G401.6 (cell line): ENCODE data around the gene PLEKHJ1.
"Not testable (repeated sequence)": the region's sequence is repeated elsewhere in the genome, so short reads cannot be mapped to it uniquely, and the experiment has no call there.

Source experiments
- FAIRE-seq: peaks from 2 replicates; lab custom pipeline; 2012; peaks lifted over from hg19 to GRCh38; lab: Jason Lieb, UNC

PLEKHJ1 gene

DNA sequence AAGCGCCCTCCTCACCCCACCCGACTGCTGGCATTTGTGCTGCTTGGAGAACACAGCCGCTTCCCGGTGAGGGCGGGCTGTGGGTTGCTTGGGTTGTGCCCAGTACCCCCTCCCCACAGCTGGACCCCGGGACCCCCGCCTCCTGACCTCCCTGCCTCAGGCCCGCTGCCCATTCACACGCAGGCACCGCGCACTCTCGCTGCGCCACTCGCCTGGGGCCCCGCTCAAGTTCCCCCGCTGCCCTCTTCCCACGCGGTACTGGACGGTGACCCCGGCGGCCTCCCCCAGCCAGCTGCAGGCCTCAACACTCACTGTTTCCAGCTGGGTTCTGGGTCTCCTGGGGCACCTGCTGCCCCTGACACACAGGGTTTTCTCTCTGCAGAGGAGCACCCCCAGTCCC, 16.4 kb downstream of the PLEKHJ1 start:
- no peak for FAIRE-seq

DNA sequence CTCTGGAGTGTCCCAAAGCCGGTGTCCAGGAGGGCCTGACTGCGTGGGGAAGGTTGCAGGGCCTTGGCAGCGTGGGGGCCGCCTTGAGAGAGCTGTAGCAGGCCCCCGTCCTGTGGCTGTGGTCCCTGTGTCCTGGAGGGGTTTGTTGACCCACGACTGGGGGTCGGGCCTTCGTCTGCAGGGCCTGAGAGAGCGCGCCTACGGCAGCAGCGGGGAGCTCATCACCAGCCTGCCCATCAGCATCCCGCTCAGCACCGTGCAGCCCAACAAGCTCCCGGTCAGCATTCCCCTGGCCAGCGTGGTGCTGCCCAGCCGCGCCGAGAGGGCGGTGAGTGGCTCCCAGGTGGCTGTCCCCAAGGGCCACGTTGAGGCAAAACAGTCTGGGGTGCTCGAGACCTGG, 18.5 kb downstream of the PLEKHJ1 start:
- FAIRE-seq = no peak

DNA sequence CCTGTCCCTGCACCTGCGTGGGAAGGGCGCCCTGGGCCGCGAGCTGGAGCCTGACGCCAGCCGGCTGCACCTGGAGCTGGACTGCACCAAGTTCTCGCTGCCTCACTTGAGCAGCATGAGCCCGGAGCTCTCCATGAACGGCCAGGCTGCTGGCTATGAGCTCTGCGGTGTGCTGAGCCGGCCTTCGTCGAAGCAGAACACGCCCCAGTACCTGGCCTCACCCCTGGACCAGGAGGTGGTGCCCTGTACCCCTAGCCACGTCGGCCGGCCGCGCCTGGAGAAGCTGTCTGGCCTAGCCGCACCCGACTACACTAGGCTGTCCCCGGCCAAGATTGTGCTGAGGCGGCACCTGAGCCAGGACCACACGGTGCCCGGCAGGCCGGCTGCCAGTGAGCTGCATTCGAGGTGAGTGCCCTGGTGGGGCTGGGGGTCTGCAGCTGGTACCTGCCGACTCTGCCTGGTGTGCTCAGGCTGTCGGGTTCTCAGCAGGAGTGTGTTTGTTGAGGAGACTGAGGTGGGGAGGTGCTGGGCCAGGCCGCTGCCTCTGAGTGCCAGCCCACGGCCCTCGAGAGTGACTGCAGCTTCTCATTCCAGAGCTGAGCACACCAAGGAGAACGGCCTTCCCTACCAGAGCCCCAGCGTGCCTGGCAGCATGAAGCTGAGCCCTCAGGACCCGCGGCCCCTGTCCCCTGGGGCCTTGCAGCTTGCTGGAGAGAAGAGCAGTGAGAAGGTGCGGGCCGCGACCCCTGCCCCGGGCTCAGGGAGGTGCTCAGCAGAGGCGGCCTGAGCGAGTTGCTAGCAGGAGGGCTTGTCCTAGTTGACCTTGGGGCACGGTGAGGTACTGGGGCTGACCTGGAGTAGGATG, 19.5 kb downstream of the PLEKHJ1 start:
- FAIRE-seq = no peak

DNA sequence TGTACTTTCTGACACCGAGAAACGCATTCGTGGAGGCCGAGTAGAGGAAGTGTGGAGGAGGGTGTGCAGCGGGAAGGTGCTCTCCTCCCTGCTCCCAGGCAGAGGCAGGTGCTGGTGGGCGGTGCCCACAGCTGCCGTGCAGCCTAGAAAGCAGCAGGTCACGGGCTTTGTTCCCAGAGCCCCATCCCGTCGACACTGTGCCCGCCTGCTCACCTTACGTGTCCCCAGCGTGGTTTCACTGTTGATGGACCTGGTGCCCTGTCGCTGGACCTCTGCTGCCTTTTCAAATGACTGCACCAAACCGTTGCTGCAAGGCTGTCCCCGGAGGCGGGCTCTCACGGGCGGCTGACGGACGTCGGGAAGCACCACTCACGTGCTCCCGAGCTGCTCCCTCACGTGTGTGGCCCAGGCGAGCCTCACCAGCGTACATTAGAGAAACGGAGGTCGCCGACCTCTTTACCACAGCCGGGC, 20.8 kb downstream of the PLEKHJ1 start:
- no peak for FAIRE-seq

DNA sequence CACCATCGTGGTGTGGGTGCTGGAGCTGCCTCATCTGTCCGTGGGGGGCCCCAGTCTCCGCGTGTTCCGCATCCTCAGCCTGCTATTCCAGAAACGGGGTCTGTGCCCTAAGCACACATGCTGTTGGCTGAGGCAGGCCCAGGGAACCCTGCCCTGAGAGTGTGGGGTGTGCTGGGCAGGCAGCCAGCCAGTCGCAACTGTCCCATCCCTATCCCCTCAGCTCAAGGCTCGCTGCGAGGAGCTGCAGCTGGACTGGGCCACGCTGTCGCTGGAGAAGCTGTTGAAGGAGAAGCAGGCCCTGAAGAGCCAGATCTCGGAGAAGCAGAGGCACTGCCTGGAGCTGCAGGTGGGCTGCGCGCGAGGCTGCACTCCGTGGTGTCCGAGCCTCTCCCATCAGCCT, 21.9 kb downstream of the PLEKHJ1 start:
- FAIRE-seq = no peak

DNA sequence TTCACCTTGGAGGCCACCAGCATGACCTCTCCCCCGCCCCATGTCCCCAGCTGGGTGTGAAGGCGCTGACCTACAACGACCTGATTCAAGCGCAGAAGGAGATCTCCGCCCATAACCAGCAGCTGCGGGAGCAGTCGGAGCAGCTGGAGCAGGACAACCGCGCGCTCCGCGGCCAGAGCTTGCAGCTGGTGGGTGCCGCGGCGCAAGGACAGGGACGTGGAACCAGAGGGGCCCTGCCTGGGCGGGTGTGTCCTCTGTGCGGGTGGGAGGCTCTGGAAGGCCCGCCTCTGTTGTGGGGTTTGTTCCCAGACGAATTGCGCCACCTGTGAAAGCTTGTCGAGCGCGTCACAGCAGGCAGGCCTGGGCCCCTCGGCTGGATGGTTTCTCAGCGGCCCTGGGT, 22.3 kb downstream of the PLEKHJ1 start:
- no peak for FAIRE-seq

DNA sequence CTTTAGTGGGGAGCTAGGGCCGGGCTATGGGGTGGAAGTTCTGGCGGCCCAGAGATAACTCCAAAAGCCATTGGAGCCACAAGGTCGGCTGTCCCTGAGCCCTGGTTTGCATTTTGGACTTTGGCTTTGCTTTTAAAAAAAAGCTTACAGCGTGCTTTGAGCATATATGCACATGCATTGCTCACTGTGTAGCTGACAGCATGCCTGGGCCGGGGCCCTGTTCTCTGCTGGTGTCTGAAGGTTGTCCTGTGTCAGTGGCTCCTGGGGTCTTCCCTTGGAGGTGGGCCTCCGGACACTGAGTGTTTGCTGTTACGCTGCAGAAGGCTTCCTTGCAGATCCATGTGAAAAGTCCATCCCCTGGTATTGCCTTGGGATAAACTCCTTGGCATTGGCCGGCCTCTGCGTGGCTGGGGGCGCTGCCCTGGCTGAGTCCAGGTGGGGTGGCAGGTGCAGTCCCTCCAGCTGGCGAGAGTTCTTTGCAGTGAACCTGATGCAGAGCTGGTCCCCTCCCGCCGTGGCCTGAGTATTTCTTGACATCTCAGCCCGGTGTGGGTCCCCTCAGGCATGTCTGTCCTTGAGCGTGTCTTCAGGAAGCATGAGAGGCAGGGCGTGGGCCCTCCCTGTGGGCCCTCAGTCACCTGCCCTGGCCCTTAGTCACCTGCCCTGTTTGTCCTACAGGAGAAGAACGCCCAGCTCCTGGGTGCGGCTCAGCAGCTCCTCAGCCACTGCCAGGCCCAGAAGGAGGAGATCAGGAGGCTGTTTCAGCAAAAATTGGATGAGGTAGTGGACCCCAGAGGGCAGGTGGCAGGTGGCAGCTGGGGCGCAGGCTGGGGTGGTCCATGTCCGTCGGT, 23.0 kb downstream of the PLEKHJ1 start:
- FAIRE-seq = no peak

DNA sequence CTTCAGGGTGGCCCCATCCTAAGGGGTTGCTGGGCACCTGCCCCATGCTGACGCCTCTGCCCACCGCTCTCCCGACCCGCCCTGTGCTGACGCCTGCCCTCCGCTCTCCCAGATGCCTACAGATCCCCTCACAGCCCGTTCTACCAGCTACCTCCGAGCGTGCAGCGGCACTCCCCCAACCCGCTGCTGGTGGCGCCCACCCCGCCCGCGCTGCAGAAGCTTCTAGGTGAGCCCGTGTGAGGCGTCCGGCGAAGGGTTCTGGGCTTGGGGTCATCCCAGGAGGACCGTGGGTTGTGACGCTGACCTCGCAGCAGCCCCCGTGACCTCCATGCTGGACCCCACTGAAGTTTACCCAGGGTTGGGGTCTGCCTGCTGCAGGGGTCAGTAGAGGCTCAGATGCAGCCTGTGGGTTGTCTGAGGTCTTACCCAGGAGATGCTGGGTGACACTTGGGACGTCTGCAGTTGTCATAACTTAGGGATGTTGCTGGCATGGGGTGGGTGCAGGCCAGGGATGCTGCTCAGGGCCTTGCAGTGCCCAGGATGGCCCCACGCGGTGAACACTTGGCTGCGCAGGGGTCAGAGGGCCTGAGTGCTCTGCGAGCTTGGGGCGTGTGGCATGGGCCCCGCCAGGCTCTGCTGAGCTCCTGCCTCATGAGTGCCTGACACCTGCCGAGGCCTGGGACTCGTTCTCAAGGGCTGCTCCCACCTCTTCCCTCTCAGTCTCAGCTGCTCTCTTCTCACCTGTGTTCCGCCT, 25.0 kb downstream of the PLEKHJ1 start:
- no peak for FAIRE-seq

DNA sequence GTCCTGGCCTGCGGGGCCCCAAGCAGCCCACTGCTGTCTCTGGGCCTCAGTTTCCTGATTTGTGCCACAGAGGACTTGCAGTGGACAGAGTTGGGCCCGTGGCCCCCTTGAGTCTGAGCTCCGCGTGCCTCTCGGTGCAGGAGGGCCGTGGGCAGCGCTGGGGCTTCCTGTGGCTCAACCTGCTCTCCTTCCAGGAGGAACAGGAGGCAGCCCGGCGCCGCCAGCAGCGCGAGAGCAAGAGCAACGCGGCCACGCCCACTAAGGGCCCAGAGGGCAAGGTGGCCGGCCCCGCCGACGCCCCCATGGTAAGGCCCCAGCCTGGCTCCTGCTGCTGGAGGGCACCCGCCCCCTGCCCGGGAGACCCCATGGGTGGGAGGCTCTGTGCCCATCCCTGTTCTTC, 25.9 kb downstream of the PLEKHJ1 start:
- FAIRE-seq = no peak

DNA sequence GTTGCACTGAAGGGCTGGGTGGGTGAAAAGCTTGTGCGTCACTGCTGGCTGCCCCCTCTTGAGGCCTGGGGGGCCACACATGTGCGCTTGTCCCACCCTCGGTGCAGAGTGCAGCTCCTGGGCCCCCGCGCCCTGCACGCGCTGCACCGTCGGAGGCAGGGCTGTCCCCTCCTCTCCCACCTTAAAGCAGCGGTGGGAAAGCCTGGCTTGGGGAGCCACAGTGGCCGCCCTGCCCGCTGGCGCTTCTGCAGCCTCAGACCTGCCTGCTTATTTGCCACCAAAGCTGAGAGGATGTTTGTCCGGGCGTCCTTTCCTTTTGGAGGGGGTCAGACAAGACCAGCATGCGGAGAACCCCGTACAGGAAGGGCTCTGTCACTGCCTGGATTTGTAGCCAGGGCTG, 26.7 kb downstream of the PLEKHJ1 start:
- no peak for FAIRE-seq

DNA sequence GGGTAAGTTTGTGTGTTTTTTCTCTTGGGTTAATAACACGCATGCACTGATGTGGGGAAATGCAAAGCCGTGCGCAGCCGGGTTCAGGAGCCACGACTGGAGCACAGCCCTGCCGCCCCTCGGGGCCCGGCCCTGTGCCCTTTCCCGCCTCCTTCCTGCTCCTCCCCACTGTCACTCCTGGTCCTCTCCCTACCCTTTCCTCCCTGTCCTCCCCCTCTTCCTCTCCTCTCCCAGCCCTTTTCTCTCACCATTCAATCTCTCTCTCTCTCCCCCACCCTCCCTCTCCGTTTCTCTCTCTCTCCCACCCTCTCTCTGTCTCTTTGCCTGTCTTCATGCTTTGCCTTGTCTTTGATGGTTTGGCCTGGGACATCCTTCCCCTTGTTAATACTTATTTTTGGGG, 27.2 kb downstream of the PLEKHJ1 start:
- FAIRE-seq = no peak

DNA sequence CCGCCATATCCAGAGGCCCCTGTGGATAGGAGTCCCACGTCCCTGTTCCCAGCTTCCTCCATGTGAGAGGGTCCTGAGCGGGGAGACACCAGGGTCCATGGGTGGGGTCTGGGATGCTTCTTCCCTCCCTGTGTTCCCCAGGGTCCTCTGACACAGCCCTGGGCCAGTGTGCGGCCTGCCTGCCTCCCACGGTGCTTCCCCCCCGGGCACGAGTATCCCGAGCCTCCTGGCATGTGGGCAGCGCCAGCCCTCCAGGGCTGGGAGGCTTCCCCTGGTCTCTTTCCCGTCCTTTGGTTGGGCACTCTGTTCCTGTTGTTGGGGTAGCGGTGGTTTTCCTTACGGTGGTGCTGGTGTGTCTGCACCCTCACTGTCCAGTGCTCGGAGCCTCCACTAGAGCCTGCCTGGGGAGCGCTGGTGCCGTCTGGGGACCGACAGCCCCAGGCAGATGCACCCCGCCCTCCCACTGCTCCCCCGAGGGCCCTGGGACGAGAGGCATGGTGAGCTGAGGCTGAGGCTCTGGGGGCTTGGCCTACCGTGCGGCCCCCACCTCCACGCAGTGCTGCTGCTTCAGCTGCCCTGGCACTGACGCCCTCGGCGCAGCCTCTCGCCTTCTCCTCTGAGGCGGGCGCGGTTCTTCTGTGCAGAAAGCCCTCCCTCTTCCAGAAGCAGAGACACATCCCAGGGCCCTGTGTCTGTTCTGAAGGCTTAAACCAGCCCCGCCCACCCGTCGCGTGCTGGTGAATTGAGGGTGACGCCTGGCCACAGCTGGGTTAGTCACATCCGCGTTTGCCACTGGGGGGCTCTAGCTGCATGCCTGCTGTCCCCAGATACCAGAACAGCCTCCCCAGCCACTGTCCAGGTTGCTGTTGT, 27.9 kb downstream of the PLEKHJ1 start:
- FAIRE-seq = no peak

DNA sequence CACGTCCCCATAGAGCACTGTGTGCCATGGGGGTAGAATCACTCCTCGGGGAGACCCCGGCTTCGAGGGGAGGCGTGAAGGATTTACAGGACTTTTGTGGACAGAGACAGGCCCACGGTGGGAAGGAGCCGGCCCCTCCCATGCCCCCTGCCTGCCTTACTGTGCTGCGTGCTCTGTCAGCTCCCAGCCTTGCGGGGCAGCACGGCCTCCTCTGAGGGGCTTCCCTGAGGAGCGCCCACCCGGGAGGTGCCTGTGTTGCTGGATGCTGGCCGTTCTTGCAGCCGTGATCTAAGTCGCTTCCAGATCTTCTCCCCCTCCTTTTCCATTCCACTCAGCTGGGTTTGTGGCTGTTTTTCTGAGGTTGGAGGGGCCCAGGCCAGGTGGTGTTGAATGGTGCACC, 29.1 kb downstream of the PLEKHJ1 start:
- FAIRE-seq = no peak

DNA sequence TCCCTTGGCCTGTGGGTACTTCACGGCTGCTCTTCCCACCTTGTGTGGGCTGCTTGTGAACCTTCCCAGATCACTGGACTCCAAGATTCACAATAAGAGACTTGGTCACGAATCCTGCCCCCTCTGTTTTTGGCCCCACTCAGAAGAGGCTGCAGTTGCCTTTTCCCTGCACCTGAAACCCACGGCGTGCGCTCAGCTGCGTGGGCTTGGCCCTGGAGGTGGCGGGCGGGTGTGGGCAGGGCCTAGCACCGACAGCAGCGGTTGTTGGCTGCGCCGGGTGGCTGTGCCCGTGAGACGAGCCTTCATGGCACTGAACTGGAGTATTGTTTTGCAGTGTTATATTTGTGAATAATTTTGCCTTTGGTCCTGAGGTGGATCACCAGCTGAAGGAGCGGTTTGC, 33.8 kb downstream of the PLEKHJ1 start:
- FAIRE-seq = no peak

DNA sequence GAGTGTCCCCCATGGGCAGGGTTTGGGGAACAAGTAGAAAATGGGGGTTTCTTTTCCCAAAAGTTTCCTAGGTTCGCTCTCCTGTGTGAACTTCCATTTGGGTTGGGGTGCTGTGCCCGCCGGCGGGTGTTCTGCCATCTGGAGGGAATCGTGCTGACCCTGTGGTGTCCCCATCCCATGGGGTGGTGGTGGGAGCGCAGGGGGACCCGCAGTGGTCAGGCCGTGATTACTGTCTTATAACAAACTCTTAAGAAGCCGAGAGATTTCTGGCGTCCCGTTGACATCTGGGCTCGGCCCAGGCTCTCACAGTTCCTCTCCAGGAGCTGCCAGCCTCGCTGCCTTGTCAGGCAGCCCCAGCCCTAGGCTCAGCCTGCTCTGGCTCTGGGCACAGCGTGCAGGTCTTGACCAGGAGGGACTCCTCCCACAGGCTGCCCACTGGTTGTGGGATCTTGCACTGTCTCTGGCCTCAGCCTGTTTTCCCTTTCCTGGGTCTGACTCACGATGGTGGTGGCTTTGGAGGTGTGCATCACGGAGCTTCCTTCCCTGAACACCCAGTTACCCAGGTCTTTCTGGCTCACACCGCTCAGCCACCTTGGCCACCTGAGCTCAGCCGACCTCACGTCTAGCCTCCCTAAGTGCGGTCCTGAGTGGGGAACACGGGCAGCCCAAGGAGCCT, 34.5 kb downstream of the PLEKHJ1 start:
- FAIRE-seq = no peak

DNA sequence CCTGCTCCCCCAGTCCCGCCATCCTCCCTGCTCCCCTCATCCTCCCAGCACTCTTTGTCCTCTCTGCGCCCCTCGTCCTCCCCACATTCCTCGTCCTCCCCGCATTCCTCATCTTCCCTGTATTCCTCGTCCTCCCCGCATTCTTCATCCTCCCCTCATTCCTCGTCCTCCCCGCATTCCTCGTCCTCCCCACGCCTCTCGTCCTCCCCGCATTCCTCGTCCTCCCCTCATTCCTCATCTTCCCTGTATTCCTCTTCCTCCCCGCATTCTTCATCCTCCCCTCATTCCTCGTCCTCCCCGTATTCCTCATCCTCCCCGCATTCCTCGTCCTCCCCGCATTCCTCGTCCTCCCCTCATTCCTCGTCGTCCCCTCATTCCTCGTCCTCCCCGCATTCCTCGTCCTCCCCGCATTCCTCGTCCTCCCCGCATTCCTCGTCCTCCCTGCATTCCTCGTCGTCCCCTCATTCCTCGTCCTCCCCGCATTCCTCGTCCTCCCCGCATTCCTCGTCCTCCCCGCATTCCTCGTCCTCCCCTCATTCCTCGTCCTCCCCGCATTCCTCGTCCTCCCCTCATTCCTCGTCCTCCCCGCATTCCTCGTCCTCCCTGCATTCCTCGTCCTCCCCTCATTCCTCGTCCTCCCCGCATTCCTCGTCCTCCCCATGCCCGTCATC, 35.4 kb downstream of the PLEKHJ1 start:
- not testable (repeated sequence) for FAIRE-seq

DNA sequence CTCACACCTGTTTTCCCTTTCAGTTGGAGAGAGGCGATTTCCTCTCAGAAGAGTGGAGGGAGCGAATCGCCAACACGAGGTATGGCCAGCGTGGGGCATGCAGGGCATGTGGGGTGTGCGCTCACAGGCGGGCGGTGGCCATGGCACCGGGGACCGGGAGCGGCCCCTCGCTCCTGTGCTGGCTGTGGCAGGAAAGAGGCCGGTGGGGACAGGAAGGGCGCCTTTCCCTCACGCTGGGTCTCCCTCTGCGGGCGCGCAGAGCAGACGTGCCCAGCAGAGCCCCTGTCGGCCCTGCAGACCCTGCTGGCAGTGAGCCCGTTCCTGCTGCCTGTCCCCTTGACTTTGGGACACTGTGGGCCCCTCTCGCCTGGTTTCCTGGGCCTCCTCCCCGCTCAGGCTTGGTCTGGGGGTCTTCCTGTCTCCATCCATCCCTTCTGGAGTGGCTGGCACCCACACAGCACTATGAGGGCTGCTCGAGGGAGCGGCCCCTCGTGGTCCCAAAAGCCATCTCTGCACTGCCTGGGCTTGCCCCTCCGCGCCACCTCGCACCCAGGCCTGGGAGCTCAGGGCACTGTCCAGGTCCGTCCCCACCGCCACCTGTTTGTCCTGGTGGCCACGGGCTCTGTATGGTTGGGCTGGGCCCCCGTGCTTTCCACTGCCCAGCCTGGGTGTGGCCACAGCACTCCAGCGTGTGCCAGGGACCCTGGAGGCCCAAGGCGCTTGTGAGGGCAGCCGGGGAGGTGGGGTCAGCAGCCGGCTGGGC, 36.1 kb downstream of the PLEKHJ1 start:
- FAIRE-seq = no peak

DNA sequence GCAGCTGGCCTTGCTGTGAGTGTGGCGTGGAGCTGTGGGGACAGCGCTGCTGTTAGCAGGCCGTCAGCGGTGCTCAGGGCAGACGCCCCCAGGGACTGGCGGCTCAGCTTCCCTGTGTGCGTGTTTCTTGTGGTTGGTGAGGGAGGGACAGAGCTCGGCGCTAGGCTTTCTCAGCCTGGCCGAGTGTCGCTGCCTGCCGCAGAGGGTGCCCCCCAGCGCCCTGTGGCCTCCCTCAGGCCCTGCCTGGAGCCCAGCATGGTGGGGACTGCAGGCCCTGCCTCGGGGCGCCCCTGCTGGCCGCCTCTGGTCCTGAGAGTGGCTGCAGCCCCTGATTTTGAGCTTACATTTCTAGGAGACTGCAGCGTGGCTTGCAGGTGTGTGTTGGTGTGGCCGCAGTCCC, 36.9 kb downstream of the PLEKHJ1 start:
- FAIRE-seq = no peak

DNA sequence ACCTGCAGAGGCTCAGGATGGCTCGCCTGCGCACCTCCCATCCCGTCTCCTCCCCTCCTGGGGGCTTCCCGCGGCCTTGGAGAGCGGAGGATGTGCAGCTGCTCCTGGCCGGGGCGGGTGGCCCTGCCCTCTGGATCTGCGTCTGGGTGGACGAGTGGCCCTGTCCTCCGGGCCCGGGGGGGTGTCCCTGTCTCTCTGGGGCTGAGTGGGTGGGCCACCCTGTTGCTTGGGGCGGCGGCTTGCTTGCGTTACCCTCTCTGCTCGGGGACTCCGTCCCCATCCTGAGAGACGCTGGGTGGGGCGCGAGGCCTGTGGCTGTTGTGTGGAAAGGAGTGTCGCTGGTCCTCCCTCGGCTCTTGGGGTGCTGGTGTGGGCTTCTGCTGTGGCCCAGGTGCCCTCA, 37.8 kb downstream of the PLEKHJ1 start:
- FAIRE-seq = no peak

DNA sequence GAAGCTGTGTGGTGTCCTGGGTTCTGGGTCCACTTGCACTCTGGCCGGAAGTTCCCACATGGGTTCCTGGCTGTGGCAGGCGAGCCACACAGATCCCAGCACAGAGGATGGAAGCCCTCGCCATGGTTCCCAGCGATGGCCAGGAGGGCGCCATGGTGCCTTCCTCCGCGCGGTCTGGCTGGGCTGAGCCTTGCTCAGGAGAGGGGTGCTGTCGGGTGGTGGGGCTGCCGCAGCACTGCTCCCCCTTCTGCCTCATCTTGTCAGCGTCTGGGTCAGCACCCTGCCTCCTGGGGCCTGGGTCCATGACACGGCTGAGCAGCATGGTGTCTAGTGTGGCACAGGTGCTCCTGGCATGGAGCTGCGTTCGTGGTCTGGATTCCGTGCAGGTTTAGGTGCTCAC, 38.9 kb downstream of the PLEKHJ1 start:
- FAIRE-seq = no peak
